Activated B cell treated with CpG ODN at 0.5 μM for 24 hours (primary cell): ENCODE measurements around the gene ERC2. TPM values are rescaled to one million over a fixed set of nuclear protein-coding genes. Genes with fewer than 3 reads are reported as not detected.

ENCODE experiments used
- ATAC-seq: fragments of 200-7000 bp; cut with Tn5 transposase; one replicate; pipeline ENCODE4 v1.10.0; 2021; ENCODE audit warnings: low read depth, mild to moderate bottlenecking, moderate library complexity
- CTCF ChIA-PET: fragments of 350-600 bp; sonication (Branson Sonifier 250); formaldehyde crosslinking; loops from one replicate; lab custom pipeline; 2021; ENCODE audit warnings: antibody characterized with exemption; lab: Charles Lee
- POLR2A ChIA-PET: fragments of 350-600 bp; sonication (Branson Sonifier 250); formaldehyde crosslinking; loops from one replicate; lab custom pipeline; 2021; ENCODE audit warnings: antibody characterized with exemption; lab: Charles Lee
- DNase-seq: peaks from one replicate; pipeline ENCODE4 v3.0.0; 2022
- H3K27ac Mint-ChIP-seq: one replicate; pipeline ENCODE4 v1.8.0; 2020; ENCODE audit warnings: mixed read lengths
- H3K27me3 Mint-ChIP-seq: one replicate; pipeline ENCODE4 v1.8.0; 2021; ENCODE audit warnings: mixed read lengths
- H3K36me3 Mint-ChIP-seq: one replicate; pipeline ENCODE4 v1.8.0; 2021; ENCODE audit warnings: low read depth, mixed read lengths
- H3K4me1 Mint-ChIP-seq: one replicate; pipeline ENCODE4 v1.8.0; 2021; ENCODE audit warnings: mixed read lengths
- H3K4me3 Mint-ChIP-seq: one replicate; pipeline ENCODE4 v1.8.0; 2020; ENCODE audit warnings: mild to moderate bottlenecking, mixed read lengths
- H3K9me3 Mint-ChIP-seq: one replicate; pipeline ENCODE4 v1.8.0; 2020; ENCODE audit warnings: mixed read lengths
- intact Hi-C: fragments of 100-400 bp; cut with micrococcal nuclease; formaldehyde crosslinking; loops from one replicate; pipeline ENCODE4 v1.15.1; 2024
- total RNA-seq: library from RNA; stranded (reverse); gene quantifications from 2 replicates; pipeline ENCODE4 v1.2.3, GENCODE V29; 2022
- TF ChIP-seq, protein P1 (sequence below): fragments of 200-600 bp; IDR thresholded peaks from one replicate; pipeline ENCODE4 v1.8.0; 2022; ENCODE audit warnings: antibody characterized with exemption, mild to moderate bottlenecking

ERC2 gene
- total RNA-seq, 1 donor from 2014 or later: not detected

- peak overlapping the region; percentile 56 for H3K4me3 Mint-ChIP-seq
Measured at GRCh38 chr3:55486101-55486856, 982.0 kb downstream of the ERC2 start.

DNA sequence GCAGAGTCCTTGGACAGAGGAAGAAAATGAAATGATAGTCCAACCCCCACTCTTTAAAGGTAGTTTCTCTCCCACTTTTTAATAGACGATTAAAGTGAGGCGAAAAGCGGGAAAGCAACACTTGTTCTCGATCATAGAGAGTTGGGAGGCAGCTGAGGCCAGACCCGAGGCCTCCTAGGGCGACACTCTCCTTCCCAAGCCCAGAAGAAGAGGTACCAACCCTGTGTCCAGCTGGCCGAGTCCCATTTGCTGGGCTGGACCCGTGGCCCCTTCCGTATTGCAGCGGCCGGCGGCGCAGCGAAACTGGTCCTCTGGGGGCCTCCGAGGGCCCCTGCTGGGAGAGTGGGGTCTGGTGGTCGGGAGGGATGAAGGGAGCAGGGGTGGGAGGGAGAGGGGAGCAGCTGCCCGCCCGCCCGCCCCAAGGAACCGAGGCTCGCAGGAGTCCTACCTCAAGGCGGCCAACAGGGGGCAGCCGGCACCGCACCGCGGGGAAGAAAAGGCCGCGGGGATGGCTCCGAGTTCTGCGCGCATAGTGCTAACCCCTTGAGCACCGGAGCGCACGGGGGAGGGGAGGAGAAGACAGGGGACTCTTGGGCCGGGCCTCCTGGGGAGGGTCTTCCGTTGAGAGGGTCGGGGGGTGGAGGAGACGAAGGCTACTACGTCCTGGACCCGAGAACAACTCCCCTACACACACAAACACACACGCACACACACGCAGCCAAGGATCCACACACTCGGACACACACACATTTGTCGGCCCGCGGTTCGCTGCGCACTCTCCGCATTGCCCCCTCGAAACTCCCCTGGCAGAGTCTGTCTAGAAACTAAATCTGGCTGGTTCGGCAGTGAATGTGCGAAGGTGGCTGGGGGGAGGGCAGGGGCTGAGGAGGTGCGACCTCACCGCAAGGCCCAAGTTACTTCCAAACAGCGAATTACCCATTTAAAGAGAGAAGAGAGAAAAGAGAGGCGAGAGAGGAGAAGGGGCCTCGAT is 983.2 kb downstream of the ERC2 start:
- CTCF ChIA-PET: interaction anchor here (0.6 kb wide), 1 partner anchor 10 kb away, joined by 3 read pairs; no protein-coding TSS in a partner anchor
- TF ChIP-seq, protein P1, sequence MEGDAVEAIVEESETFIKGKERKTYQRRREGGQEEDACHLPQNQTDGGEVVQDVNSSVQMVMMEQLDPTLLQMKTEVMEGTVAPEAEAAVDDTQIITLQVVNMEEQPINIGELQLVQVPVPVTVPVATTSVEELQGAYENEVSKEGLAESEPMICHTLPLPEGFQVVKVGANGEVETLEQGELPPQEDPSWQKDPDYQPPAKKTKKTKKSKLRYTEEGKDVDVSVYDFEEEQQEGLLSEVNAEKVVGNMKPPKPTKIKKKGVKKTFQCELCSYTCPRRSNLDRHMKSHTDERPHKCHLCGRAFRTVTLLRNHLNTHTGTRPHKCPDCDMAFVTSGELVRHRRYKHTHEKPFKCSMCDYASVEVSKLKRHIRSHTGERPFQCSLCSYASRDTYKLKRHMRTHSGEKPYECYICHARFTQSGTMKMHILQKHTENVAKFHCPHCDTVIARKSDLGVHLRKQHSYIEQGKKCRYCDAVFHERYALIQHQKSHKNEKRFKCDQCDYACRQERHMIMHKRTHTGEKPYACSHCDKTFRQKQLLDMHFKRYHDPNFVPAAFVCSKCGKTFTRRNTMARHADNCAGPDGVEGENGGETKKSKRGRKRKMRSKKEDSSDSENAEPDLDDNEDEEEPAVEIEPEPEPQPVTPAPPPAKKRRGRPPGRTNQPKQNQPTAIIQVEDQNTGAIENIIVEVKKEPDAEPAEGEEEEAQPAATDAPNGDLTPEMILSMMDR: no peak
- POLR2A ChIA-PET: no interaction called here
- peaks cover 71% of the 10 kb centered on the region for H3K27me3 Mint-ChIP-seq
- H3K9me3 Mint-ChIP-seq: no peaks in the 10 kb centered on the region
- ATAC-seq (no peak), DNase-seq (no peak)
- peak overlapping the region; percentile 29 for H3K4me3 Mint-ChIP-seq
- intact Hi-C loops: loop anchor here (2.0 to 5.0 kb wide), 3 partner anchors 262 to 1007 kb away; no protein-coding TSS in a partner anchor
- H3K4me1 Mint-ChIP-seq: peaks cover 34% of the 10 kb centered on the region
- no peaks in the 10 kb centered on the region for H3K36me3 Mint-ChIP-seq
- H3K27ac Mint-ChIP-seq: no peak overlapping the region

More at GRCh38 chr3:55486101-55486856, 982.0 kb downstream of the ERC2 start:
- Mint-ChIP-seq H3K9me3 (no peaks in the 10 kb centered on the region), H3K27ac (no peak overlapping the region), H3K4me1 (peaks cover 34% of the 10 kb centered on the region), H3K27me3 (peaks cover 67% of the 10 kb centered on the region), H3K36me3 (no peaks in the 10 kb centered on the region)
- POLR2A ChIA-PET: interaction anchor here (0.7 kb wide), 1 partner anchor 765 kb away, joined by 3 read pairs; no protein-coding TSS in a partner anchor
- ATAC-seq (no peak), DNase-seq (no peak)
- CTCF ChIA-PET: no interaction called here
- TF ChIP-seq, protein P1: no peak
- intact Hi-C loops: loop anchor here (5.0 kb wide), 1 partner anchor 1006 kb away; no protein-coding TSS in a partner anchor

GRCh38 chr3:55484191-55484689 is 984.0 kb downstream of the ERC2 start:
- peaks cover 30% of the 10 kb centered on the region for H3K4me1 Mint-ChIP-seq
- no peak overlapping the region for H3K4me3 Mint-ChIP-seq
- DNase-seq (no peak), ATAC-seq (no peak)
- no peak overlapping the region for H3K27ac Mint-ChIP-seq
- intact Hi-C loops: loop anchor here (2.0 kb wide), 2 partner anchors 263 to 413 kb away; no protein-coding TSS in a partner anchor
- H3K36me3 Mint-ChIP-seq: no peaks in the 10 kb centered on the region
- H3K27me3 Mint-ChIP-seq: peaks cover 73% of the 10 kb centered on the region
- TF ChIP-seq, protein P1: no peak
- no peaks in the 10 kb centered on the region for H3K9me3 Mint-ChIP-seq
- ChIA-PET CTCF (no interaction called here), POLR2A (no interaction called here)

DNA sequence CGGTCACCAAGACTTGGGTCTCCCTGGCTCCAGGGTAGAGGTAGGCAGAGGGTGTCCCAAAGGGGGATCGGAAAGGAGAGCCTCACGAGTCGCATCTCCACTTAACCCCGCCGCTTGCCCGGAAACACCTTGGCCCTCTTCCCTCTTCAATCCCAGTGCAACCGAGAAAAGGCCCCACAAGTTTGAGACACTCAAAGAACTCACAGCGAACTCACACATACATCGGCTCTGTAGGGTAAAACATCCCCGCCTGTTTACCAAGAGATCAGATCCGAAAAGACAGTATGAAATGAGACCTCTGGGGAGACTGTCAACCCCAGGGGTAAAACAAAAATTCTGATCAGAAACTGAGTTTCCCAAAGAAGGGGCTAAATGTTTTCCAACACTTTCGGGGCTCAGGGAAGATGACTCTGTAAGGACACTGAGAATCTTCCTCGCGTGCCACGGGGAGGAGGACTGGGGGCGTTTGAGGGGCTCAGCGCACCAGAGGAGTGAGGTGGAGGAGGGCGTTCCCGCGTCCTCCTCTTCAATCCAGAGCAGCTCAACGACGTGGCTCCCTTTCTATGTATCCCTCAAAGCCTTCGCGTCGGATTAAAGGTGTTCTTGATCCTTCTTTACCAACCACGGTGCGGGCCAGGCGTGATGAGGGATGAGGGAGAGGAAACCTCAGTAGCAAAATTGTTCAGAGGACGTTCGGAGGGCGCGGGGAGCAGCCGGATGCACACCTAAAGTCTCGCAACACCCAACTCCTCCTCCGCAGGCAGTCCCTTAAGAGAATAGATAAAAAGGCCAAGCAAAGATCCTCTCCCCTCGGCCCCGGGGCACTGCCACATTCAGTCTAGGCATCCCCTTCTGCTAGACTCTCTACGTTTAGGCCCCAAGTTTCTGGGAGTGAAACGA is 984.8 kb downstream of the ERC2 start:
- H3K36me3 Mint-ChIP-seq: no peaks in the 10 kb centered on the region
- no peak overlapping the region for H3K27ac Mint-ChIP-seq
- ChIA-PET POLR2A (no interaction called here), CTCF (no interaction called here)
- peaks cover 24% of the 10 kb centered on the region for H3K4me1 Mint-ChIP-seq
- DNase-seq: no peak
- intact Hi-C loops: loop anchor here (2.0 kb wide), 2 partner anchors 263 to 413 kb away; no protein-coding TSS in a partner anchor
- no peak overlapping the region for H3K4me3 Mint-ChIP-seq
- peaks cover 66% of the 10 kb centered on the region for H3K27me3 Mint-ChIP-seq
- TF ChIP-seq, protein P1: no peak
- ATAC-seq: no peak
- no peaks in the 10 kb centered on the region for H3K9me3 Mint-ChIP-seq
